ENCODE measurements around the gene PLPP6.

DNA sequence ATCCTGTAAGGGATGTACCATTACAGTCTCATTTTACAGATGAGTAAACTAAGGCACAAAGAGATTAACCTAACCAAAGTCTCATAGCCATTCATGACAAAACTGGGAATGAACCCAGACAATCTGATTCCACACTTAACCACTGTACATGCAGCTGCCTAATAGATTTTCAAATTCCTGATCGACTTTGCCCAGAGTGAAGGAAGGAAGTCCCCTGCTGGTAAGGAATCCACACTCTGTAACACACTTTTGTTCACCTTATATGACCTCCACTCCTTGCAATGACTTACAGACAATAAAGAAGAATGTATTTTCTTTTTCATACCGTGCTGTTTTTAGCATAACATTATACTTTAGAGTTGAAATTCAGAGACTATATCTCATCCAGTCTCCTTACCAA is 31.3 kb upstream of the PLPP6 start:
- TF ChIP-seq, protein P1, sequence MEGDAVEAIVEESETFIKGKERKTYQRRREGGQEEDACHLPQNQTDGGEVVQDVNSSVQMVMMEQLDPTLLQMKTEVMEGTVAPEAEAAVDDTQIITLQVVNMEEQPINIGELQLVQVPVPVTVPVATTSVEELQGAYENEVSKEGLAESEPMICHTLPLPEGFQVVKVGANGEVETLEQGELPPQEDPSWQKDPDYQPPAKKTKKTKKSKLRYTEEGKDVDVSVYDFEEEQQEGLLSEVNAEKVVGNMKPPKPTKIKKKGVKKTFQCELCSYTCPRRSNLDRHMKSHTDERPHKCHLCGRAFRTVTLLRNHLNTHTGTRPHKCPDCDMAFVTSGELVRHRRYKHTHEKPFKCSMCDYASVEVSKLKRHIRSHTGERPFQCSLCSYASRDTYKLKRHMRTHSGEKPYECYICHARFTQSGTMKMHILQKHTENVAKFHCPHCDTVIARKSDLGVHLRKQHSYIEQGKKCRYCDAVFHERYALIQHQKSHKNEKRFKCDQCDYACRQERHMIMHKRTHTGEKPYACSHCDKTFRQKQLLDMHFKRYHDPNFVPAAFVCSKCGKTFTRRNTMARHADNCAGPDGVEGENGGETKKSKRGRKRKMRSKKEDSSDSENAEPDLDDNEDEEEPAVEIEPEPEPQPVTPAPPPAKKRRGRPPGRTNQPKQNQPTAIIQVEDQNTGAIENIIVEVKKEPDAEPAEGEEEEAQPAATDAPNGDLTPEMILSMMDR (IDR thresholded peaks at IDR 0.05; ENCODE audit: poor library complexity, severe bottlenecking) = no peak
- no peak for TF ChIP-seq RAD21 (conservative IDR thresholded peaks at IDR 0.05)
- TF ChIP-seq EZH2 (IDR thresholded peaks at IDR 0.05; ENCODE audit: borderline replicate concordance, insufficient read depth, low read length, poor library complexity, severe bottlenecking) = no peak
- TF ChIP-seq, protein P2, sequence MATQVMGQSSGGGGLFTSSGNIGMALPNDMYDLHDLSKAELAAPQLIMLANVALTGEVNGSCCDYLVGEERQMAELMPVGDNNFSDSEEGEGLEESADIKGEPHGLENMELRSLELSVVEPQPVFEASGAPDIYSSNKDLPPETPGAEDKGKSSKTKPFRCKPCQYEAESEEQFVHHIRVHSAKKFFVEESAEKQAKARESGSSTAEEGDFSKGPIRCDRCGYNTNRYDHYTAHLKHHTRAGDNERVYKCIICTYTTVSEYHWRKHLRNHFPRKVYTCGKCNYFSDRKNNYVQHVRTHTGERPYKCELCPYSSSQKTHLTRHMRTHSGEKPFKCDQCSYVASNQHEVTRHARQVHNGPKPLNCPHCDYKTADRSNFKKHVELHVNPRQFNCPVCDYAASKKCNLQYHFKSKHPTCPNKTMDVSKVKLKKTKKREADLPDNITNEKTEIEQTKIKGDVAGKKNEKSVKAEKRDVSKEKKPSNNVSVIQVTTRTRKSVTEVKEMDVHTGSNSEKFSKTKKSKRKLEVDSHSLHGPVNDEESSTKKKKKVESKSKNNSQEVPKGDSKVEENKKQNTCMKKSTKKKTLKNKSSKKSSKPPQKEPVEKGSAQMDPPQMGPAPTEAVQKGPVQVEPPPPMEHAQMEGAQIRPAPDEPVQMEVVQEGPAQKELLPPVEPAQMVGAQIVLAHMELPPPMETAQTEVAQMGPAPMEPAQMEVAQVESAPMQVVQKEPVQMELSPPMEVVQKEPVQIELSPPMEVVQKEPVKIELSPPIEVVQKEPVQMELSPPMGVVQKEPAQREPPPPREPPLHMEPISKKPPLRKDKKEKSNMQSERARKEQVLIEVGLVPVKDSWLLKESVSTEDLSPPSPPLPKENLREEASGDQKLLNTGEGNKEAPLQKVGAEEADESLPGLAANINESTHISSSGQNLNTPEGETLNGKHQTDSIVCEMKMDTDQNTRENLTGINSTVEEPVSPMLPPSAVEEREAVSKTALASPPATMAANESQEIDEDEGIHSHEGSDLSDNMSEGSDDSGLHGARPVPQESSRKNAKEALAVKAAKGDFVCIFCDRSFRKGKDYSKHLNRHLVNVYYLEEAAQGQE (IDR thresholded peaks at IDR 0.05; ENCODE audit: borderline replicate concordance) = no peak
- no peak for TF ChIP-seq TAF1 (IDR thresholded peaks at IDR 0.05; ENCODE audit: low read depth)
- no peak for TF ChIP-seq EP300 (conservative IDR thresholded peaks at IDR 0.05; ENCODE audit: poor library complexity, severe bottlenecking)
- no peak for TF ChIP-seq SMC3 (conservative IDR thresholded peaks at IDR 0.05; ENCODE audit: poor library complexity)
- no peak for TF ChIP-seq POLR2AphosphoS5 (IDR thresholded peaks at IDR 0.05)
- no peak for TF ChIP-seq MXI1 (conservative IDR thresholded peaks at IDR 0.05; ENCODE audit: poor library complexity, severe bottlenecking)
